ENCODE measurements around the gene AGAP2.

- TF ChIP-seq, protein P1, sequence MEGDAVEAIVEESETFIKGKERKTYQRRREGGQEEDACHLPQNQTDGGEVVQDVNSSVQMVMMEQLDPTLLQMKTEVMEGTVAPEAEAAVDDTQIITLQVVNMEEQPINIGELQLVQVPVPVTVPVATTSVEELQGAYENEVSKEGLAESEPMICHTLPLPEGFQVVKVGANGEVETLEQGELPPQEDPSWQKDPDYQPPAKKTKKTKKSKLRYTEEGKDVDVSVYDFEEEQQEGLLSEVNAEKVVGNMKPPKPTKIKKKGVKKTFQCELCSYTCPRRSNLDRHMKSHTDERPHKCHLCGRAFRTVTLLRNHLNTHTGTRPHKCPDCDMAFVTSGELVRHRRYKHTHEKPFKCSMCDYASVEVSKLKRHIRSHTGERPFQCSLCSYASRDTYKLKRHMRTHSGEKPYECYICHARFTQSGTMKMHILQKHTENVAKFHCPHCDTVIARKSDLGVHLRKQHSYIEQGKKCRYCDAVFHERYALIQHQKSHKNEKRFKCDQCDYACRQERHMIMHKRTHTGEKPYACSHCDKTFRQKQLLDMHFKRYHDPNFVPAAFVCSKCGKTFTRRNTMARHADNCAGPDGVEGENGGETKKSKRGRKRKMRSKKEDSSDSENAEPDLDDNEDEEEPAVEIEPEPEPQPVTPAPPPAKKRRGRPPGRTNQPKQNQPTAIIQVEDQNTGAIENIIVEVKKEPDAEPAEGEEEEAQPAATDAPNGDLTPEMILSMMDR (IDR thresholded peaks at IDR 0.05), result no peak
- no peak for TF ChIP-seq POLR2A (IDR thresholded peaks at IDR 0.05; ENCODE audit: low read depth)
These were observed 39.4 kb upstream of the AGAP2 start for GRCh38 chr12:57777911-57778310.

Measured in esophagus muscularis mucosa (tissue), 3 donors.